ENCODE results near the gene JTB. TPM values are rescaled to one million over a fixed set of nuclear protein-coding genes. Genes with fewer than 3 reads are reported as not detected.

The JTB gene
- polyA plus RNA-seq, 1 donor from 2014 or later, result 257 TPM

- H3K36me3 ChIP-seq (ENCODE audit: insufficient read depth, low read length), result no peaks in the 10 kb centered on the region
- peak overlapping the region; percentile 94 for H3K4me2 ChIP-seq (ENCODE audit: low read length)
- peak overlapping the region; percentile 83 for H3K4me3 ChIP-seq (ENCODE audit: low read length)
- peak overlapping the region; percentile 84 for H3K27ac ChIP-seq (ENCODE audit: low read length)
- no peaks in the 10 kb centered on the region for H4K20me1 ChIP-seq (ENCODE audit: insufficient read depth)
- peak overlapping the region; percentile 69 for H2AFZ ChIP-seq (ENCODE audit: low read depth, low read length)
- no peaks in the 10 kb centered on the region for H3K9me2 ChIP-seq (ENCODE audit: insufficient read depth, low read length)
- H3K27me3 ChIP-seq (ENCODE audit: insufficient read depth, low read depth, low read length), result no peaks in the 10 kb centered on the region
- peaks cover 47% of the 10 kb centered on the region for H3K79me2 ChIP-seq (replicated peaks; ENCODE audit: insufficient read depth, low read length)
- peak overlapping the region; percentile 90 for H3K9ac ChIP-seq (ENCODE audit: low read length)
- no peaks in the 10 kb centered on the region for H3F3A ChIP-seq (ENCODE audit: insufficient read depth, low read length, poor library complexity, severe bottlenecking)
- no peaks in the 10 kb centered on the region for H3K9me3 ChIP-seq (ENCODE audit: low read length)
- TF ChIP-seq EP300 (conservative IDR thresholded peaks at IDR 0.05; ENCODE audit: poor library complexity, severe bottlenecking), result no peak
These were observed 19.7 kb downstream of the JTB start for GRCh38 chr1:153957744-153958110.

- no peaks in the 10 kb centered on the region for H4K20me1 ChIP-seq (ENCODE audit: insufficient read depth)
- peaks cover 42% of the 10 kb centered on the region for H3K79me2 ChIP-seq (replicated peaks; ENCODE audit: insufficient read depth, low read length)
- H3K9me2 ChIP-seq (ENCODE audit: insufficient read depth, low read length), result no peaks in the 10 kb centered on the region
- H3F3A ChIP-seq (ENCODE audit: insufficient read depth, low read length, poor library complexity, severe bottlenecking), result no peaks in the 10 kb centered on the region
- H3K27ac ChIP-seq (ENCODE audit: low read length), result peak overlapping the region; percentile 84
- peak overlapping the region; percentile 94 for H3K4me2 ChIP-seq (ENCODE audit: low read length)
- no peaks in the 10 kb centered on the region for H3K36me3 ChIP-seq (ENCODE audit: insufficient read depth, low read length)
- peak overlapping the region; percentile 83 for H3K4me3 ChIP-seq (ENCODE audit: low read length)
- H2AFZ ChIP-seq (ENCODE audit: low read depth, low read length), result peak overlapping the region; percentile 69
- H3K9me3 ChIP-seq (ENCODE audit: low read length), result no peaks in the 10 kb centered on the region
- H3K9ac ChIP-seq (ENCODE audit: low read length), result peak overlapping the region; percentile 90
- TF ChIP-seq RAD21 (conservative IDR thresholded peaks at IDR 0.05) (no peak), TAF1 (IDR thresholded peaks at IDR 0.05; ENCODE audit: low read depth) (no peak), MXI1 (conservative IDR thresholded peaks at IDR 0.05; ENCODE audit: poor library complexity, severe bottlenecking) (no peak), CTCF (IDR thresholded peaks at IDR 0.05; ENCODE audit: poor library complexity, severe bottlenecking) (no peak), REST (IDR thresholded peaks at IDR 0.05; ENCODE audit: borderline replicate concordance) (no peak), EZH2 (IDR thresholded peaks at IDR 0.05; ENCODE audit: borderline replicate concordance, insufficient read depth, low read length, poor library complexity, severe bottlenecking) (no peak), EP300 (conservative IDR thresholded peaks at IDR 0.05; ENCODE audit: poor library complexity, severe bottlenecking) (no peak), POLR2AphosphoS5 (IDR thresholded peaks at IDR 0.05) (no peak), SMC3 (conservative IDR thresholded peaks at IDR 0.05; ENCODE audit: poor library complexity) (no peak)
- H3K27me3 ChIP-seq (ENCODE audit: insufficient read depth, low read depth, low read length), result no peaks in the 10 kb centered on the region
These were observed 20.3 kb downstream of the JTB start for GRCh38 chr1:153956997-153957715.

Data from neural cell (in vitro differentiated cells).